ENCODE results near the gene TSHR.

TSHR gene

GRCh38 chr14:81143793-81144192 lies 188.4 kb downstream of the TSHR start:
- in situ Hi-C loops (cut with MboI; ENCODE audit: low sequenced_read_pairs, unreplicated experiment) = no loop called here
- no peak for DNase-seq (ENCODE audit: low spot score)
- no peak for TF ChIP-seq CTCF (IDR thresholded peaks at IDR 0.05; ENCODE audit: borderline replicate concordance, control extremely low read depth, extremely low read depth, insufficient read depth, missing control alignments)

- no peak for DNase-seq (ENCODE audit: low spot score)
- no peak for TF ChIP-seq CTCF (IDR thresholded peaks at IDR 0.05; ENCODE audit: borderline replicate concordance, control extremely low read depth, extremely low read depth, insufficient read depth, missing control alignments)
- in situ Hi-C loops (cut with MboI; ENCODE audit: low sequenced_read_pairs, unreplicated experiment) = no loop called here
These were observed 189.6 kb downstream of the TSHR start for GRCh38 chr14:81144824-81145603.

- no peak for TF ChIP-seq CTCF (IDR thresholded peaks at IDR 0.05; ENCODE audit: borderline replicate concordance, control extremely low read depth, extremely low read depth, insufficient read depth, missing control alignments)
- in situ Hi-C loops (cut with MboI; ENCODE audit: low sequenced_read_pairs, unreplicated experiment) = no loop called here
- no peak for DNase-seq (ENCODE audit: low spot score)
These were observed 191.9 kb downstream of the TSHR start for GRCh38 chr14:81147140-81147897.

- in situ Hi-C loops (cut with MboI; ENCODE audit: low sequenced_read_pairs, unreplicated experiment) = no loop called here
- TF ChIP-seq CTCF (IDR thresholded peaks at IDR 0.05; ENCODE audit: borderline replicate concordance, control extremely low read depth, extremely low read depth, insufficient read depth, missing control alignments) = no peak
- no peak for DNase-seq (ENCODE audit: low spot score)
These were observed 193.2 kb downstream of the TSHR start for GRCh38 chr14:81148635-81149034.

GRCh38 chr14:81153187-81153586 lies 197.8 kb downstream of the TSHR start:
- in situ Hi-C loops (cut with MboI; ENCODE audit: low sequenced_read_pairs, unreplicated experiment) = no loop called here
- DNase-seq (ENCODE audit: low spot score) = no peak
- TF ChIP-seq CTCF (IDR thresholded peaks at IDR 0.05; ENCODE audit: borderline replicate concordance, control extremely low read depth, extremely low read depth, insufficient read depth, missing control alignments) = no peak

- in situ Hi-C loops (cut with MboI; ENCODE audit: low sequenced_read_pairs, unreplicated experiment) = no loop called here
- no peak for DNase-seq (ENCODE audit: low spot score)
- no peak for TF ChIP-seq CTCF (IDR thresholded peaks at IDR 0.05; ENCODE audit: borderline replicate concordance, control extremely low read depth, extremely low read depth, insufficient read depth, missing control alignments)
These were observed 202.0 kb downstream of the TSHR start for GRCh38 chr14:81157431-81157830.

All from GM13976 (cell line).